IPS DF 6.9 (cell line): ENCODE measurements around the gene AMHR2.
"Not testable (repeated sequence)": the region's sequence is repeated elsewhere in the genome, so short reads cannot be mapped to it uniquely, and the experiment has no call there.

ENCODE experiments used
- DNase-seq: peaks from one replicate; pipeline ENCODE4 v3.0.0-alpha.2; 2013; ENCODE audit warnings: low read depth, low spot score
- H3K27ac ChIP-seq: one replicate; pipeline ENCODE4 v1.5.1; 2013; ENCODE audit warnings: low read length, control low read depth
- H3K27me3 ChIP-seq: 2 replicates; pipeline ENCODE4 v1.6.1; 2013; ENCODE audit warnings: mild to moderate bottlenecking, low read length; ENCODE audit not compliant: control insufficient read depth, insufficient read depth
- H3K36me3 ChIP-seq: 2 replicates; pipeline ENCODE4 v1.6.1; 2013; ENCODE audit warnings: low read length; ENCODE audit not compliant: control insufficient read depth, insufficient read depth
- H3K4me1 ChIP-seq: 2 replicates; pipeline ENCODE4 v1.6.1; 2013; ENCODE audit warnings: low read length; ENCODE audit not compliant: control insufficient read depth, insufficient read depth
- H3K4me3 ChIP-seq: 2 replicates; pipeline ENCODE4 v1.5.1; 2013; ENCODE audit warnings: mild to moderate bottlenecking, low read length
- H3K9me3 ChIP-seq: 2 replicates; pipeline ENCODE4 v1.6.1; 2013; ENCODE audit warnings: low read length, inconsistent platforms; ENCODE audit not compliant: control insufficient read depth, insufficient read depth
- WGBS: extraction: QIAGEN DNeasy Blood & Tissue Kit; methylation state at CpG from one replicate; pipeline ENCODE4 v1.1.7; 2013; ENCODE audit warnings: mixed read lengths, missing lambda C conversion rate; ENCODE audit not compliant: insufficient read length, insufficient coverage; 5-methylcytosine and 5-hydroxymethylcytosine counted together

The AMHR2 gene

DNA sequence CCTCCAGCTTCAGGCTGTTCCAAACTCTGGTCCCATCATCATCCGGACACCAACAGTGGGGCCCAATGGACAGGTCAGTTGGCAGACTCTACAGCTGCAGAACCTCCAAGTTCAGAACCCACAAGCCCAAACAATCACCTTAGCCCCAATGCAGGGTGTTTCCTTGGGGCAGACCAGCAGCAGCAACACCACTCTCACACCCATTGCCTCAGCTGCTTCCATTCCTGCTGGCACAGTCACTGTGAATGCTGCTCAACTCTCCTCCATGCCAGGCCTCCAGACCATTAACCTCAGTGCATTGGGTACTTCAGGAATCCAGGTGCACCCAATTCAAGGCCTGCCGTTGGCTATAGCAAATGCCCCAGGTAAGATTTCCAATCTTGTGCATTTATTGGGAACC is 40.4 kb upstream of the AMHR2 start:
- H3K4me1 ChIP-seq: peaks cover 2% of the 10 kb centered on the region
- H3K27me3 ChIP-seq: no peaks in the 10 kb centered on the region
- WGBS: no CpG with 5 or more reads among the region's 2 CpGs
- peaks cover 16% of the 10 kb centered on the region; the same call in 1 of the 2 replicates for H3K36me3 ChIP-seq
- H3K27ac ChIP-seq: no peak overlapping the region
- H3K4me3 ChIP-seq: no peak overlapping the region
- no peak for DNase-seq
- H3K9me3 ChIP-seq: no peaks in the 10 kb centered on the region

DNA sequence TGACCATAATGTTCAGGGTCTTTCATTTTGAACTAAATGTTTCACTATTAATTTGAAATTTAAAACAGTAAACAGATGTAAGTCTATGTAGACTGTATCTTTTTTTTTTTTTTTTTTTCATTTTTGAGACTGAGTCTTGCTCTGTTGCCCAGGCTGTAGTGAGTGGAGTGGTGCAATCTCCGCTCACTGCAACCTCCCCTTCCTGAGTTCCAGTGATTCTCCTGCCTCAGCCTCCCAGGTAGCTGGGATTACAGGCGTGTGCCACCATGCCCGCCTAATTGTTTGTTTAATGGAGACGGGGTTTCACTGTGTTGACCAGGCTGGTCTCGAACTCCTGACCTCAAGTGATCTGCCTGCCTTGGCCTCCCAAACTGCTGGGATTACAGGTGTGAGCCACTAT is 37.3 kb upstream of the AMHR2 start:
- peaks cover 16% of the 10 kb centered on the region; the same call in 1 of the 2 replicates for H3K36me3 ChIP-seq
- H3K4me1 ChIP-seq, H3K9me3 ChIP-seq, DNase-seq, H3K4me3 ChIP-seq, H3K27ac ChIP-seq, H3K27me3 ChIP-seq: not testable (repeated sequence)
- WGBS: no CpG with 5 or more reads among the region's 5 CpGs

DNA sequence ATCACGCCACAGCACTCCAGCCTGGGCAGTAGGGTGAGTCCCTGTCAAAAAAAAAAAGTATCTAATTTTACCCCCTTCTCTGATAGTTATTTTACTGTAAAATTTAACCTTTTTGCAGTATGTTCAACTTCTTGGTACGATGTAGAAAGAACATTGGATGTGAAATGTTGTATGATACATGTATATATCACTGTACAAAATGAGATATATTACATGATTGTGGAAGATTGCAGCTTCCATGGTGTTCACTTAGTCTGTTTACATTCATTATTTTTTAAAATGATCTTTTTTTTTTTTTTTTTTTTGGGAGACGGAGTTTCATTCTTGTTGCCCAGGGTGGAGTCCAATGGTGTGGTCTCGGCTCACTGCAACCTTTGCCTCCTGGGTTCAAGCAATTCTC is 34.7 kb upstream of the AMHR2 start:
- no CpG with 5 or more reads among the region's 4 CpGs for WGBS
- Histone ChIP-seq H3K36me3 (no peaks in the 10 kb centered on the region), H3K27me3 (no peaks in the 10 kb centered on the region), H3K4me1 (no peaks in the 10 kb centered on the region), H3K27ac (no peak overlapping the region), H3K9me3 (no peaks in the 10 kb centered on the region), H3K4me3 (no peak overlapping the region)
- no peak for DNase-seq

DNA sequence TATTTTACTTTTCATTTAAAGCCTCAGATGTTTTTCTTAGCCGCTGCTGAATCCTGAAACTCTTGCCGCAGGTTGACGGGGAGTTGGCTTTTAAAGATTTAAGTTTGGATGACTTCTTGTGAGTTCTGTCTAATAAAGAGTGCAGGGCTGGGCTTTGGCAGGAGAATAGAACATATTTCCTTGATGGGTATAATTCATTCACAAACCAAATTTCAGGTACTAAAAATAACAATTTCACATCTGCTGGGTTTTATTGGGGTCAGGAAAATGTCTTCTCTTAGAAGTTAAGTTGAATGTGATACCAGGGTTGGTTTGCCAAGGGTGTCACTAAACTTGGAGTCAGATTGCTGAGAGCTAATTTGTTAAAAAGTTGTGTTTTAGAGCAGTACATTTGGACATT is 34.0 kb upstream of the AMHR2 start:
- WGBS: no CpG with 5 or more reads among the region's 3 CpGs
- no peaks in the 10 kb centered on the region for H3K4me1 ChIP-seq
- H3K36me3 ChIP-seq: no peaks in the 10 kb centered on the region
- no peaks in the 10 kb centered on the region for H3K9me3 ChIP-seq
- H3K27ac ChIP-seq: no peak overlapping the region
- no peak overlapping the region for H3K4me3 ChIP-seq
- DNase-seq: no peak
- no peaks in the 10 kb centered on the region for H3K27me3 ChIP-seq

DNA sequence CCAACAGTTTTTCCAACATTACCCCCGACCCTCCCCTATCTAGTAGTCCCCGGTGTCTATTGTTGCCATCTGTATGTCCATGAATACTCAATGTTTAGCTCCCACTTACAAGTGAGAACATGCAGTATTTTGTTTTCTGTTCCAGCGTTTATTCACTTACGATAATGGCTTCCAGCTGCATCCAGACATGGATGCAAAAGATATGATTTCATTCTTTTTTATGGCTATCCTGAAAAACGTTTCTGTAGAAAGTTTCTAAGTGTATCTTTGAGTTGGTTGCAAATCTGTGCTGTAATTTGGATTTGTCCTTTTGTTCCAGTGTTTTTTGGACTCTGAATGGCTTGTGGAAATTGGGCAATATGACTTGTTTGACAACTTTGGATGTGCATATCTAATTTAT is 31.9 kb upstream of the AMHR2 start:
- Histone ChIP-seq H3K4me1 (no peaks in the 10 kb centered on the region), H3K36me3 (no peaks in the 10 kb centered on the region), H3K4me3 (no peak overlapping the region), H3K27me3 (no peaks in the 10 kb centered on the region), H3K27ac (no peak overlapping the region), H3K9me3 (no peaks in the 10 kb centered on the region)
- DNase-seq: no peak
- no CpG with 5 or more reads among the region's 5 CpGs for WGBS

DNA sequence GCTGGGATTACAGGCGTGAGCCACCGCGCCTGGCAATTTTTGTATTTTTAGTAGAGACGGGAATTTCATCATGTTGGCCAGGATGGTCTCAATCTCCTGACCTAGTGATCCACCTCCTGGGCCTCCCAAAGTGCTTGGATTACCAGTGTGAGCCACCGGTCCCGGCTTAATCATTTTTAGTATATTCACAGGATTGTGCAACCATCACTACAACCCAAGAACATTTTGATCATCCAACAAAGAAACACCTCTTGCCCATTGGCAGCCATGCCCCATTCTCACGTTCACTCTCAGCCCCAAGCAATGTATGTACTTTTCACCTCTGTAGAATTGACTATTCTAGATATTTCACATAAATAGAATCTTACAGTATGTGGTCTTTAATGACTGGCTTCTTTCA is 23.8 kb upstream of the AMHR2 start:
- no peak overlapping the region for H3K27ac ChIP-seq
- H3K27me3 ChIP-seq: no peaks in the 10 kb centered on the region
- DNase-seq: no peak
- H3K9me3 ChIP-seq: no peaks in the 10 kb centered on the region
- H3K4me3 ChIP-seq: no peak overlapping the region
- WGBS: no CpG with 5 or more reads among the region's 7 CpGs
- no peaks in the 10 kb centered on the region for H3K36me3 ChIP-seq
- H3K4me1 ChIP-seq: no peaks in the 10 kb centered on the region

DNA sequence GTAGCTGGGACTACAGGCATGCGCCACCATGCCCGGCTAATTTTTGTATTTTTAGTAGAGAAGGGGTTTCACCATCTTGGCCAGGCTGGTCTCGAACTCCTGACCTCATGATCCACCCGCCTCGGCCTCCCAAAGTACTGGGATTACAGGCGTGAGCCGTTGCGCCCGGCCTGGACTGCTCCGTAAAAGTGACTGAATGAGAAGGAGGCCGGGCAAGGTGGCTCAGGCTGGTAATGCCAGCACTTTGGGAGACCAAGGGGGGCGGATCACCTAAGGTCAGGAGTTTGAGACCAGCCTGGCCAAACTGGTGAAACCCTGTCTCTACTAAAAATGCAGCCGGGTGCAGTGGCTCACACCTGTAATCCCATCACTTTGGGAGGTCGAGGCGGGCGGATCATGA is 21.3 kb upstream of the AMHR2 start:
- not testable (repeated sequence) for H3K4me3 ChIP-seq, DNase-seq, H3K36me3 ChIP-seq, H3K27me3 ChIP-seq, H3K9me3 ChIP-seq, H3K27ac ChIP-seq, H3K4me1 ChIP-seq
- no CpG with 5 or more reads among the region's 16 CpGs for WGBS

DNA sequence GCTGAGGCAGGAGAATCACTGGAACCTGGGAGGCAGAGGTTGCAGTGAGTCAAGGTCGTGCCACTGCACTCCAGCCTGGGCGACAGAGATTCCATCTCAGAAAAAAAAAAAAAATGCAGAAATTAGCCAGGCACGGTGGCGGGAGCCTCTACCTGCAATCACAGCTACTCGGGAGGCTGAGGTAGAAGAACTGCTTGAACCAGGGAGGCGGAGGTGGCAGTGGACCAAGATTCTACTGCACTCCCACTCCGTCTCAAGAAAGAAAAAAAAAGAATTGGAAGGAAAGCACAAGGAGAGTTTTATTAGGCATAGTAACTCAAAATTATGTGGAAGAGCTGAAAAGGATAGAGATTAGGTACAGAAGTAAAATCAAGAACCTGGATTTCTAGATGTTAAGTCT is 20.8 kb upstream of the AMHR2 start:
- H3K27ac ChIP-seq: no peak overlapping the region
- H3K4me1 ChIP-seq: no peaks in the 10 kb centered on the region
- H3K27me3 ChIP-seq: no peaks in the 10 kb centered on the region
- DNase-seq: no peak
- H3K9me3 ChIP-seq: no peaks in the 10 kb centered on the region
- WGBS: no CpG with 5 or more reads among the region's 7 CpGs
- no peak overlapping the region for H3K4me3 ChIP-seq
- H3K36me3 ChIP-seq: peaks cover 3% of the 10 kb centered on the region; the same call in 1 of the 2 replicates

DNA sequence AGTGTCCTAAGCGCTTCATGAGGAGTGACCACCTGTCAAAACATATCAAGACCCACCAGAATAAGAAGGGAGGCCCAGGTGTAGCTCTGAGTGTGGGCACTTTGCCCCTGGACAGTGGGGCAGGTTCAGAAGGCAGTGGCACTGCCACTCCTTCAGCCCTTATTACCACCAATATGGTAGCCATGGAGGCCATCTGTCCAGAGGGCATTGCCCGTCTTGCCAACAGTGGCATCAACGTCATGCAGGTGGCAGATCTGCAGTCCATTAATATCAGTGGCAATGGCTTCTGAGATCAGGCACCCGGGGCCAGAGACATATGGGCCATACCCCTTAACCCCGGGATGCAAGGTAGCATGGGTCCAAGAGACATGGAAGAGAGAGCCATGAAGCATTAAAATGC is 12.7 kb upstream of the AMHR2 start:
- no peak for DNase-seq
- no peaks in the 10 kb centered on the region for H3K27me3 ChIP-seq
- no peak overlapping the region for H3K27ac ChIP-seq
- H3K9me3 ChIP-seq: no peaks in the 10 kb centered on the region
- H3K36me3 ChIP-seq: peaks cover 9% of the 10 kb centered on the region; the same call in 1 of the 2 replicates
- no peak overlapping the region for H3K4me3 ChIP-seq
- H3K4me1 ChIP-seq: no peaks in the 10 kb centered on the region; the same call in 1 of the 2 replicates
- WGBS: no CpG with 5 or more reads among the region's 5 CpGs

DNA sequence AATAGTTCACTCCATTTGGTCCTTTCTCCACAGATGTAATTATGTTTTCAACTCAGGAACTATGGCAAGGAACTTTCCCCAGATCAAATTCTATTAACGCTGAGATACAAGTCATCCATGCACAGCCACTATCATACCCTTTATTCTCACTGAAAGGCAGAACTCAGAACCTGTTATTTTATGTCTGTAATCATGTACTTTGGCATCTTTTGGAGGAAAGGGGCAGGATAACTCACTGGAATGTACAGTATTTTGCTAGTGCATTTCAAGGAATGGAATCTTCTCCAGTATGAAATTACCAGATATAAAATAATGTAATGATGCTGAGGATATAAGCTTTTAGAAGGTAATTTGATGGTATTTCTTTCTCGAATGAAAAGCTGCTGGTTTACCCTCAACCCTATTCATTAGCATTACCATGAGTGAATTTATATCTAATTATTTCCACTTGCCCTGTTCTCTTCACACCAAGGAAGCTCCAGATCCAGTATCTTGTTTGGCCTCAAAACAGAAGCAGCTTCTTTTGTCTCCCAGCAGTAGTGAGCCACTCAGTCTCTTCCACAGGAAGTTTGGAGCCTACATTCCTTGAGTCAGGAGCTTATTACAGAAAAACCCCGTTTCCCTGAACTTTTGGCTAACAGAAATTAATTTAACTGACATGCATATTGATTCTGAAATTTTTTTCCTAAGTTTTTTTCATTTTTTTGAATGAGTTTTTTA is 10.0 kb upstream of the AMHR2 start:
- H3K27me3 ChIP-seq: no peaks in the 10 kb centered on the region
- DNase-seq: no peak
- H3K36me3 ChIP-seq: peaks cover 6% of the 10 kb centered on the region; the same call in 1 of the 2 replicates
- H3K27ac ChIP-seq: no peak overlapping the region
- no peaks in the 10 kb centered on the region; the same call in 1 of the 2 replicates for H3K4me1 ChIP-seq
- no peak overlapping the region for H3K4me3 ChIP-seq
- no CpG with 5 or more reads among the region's 3 CpGs for WGBS
- H3K9me3 ChIP-seq: no peaks in the 10 kb centered on the region

DNA sequence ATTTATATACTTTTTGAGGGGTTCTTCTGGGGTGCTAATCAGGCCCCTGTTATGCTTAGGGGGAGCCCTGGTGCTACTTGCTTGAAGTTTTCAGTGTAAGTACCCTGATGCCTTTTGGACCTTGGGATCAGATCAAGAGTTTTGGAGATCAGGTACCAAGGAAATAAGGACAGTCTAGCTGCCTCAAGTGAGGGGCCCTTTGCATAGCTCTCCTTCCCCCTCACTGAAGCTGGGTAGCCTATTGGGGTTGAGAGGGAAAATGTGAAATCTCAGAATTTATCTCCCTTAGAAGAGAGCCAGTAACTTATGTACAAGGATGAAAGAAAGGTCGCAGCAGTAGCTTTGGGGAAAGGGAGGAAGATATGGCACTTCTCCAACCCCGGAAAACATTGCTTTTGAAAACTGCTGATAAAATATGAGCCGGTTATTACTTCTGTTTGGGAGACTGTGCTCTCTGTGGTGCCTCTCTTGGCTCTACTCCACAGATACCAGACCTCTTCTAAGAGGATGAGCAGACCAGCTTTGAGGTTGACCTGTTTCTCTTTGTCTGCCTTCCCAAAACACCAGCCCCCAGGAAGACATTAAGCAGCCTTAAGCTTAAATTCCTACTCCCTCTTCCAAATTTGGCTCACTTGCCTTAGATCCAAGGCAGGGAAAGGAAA is 8.8 kb upstream of the AMHR2 start:
- no peak overlapping the region for H3K4me3 ChIP-seq
- H3K27ac ChIP-seq: no peak overlapping the region
- H3K4me1 ChIP-seq: no peaks in the 10 kb centered on the region
- DNase-seq: no peak
- WGBS: no CpG with 5 or more reads among the region's 3 CpGs
- no peaks in the 10 kb centered on the region for H3K27me3 ChIP-seq
- 0 out of 2 replicates have a peak, but pooled peaks cover 3% of the 10 kb centered on the region for H3K36me3 ChIP-seq
- no peaks in the 10 kb centered on the region for H3K9me3 ChIP-seq
